Measurements from ENCODE around the gene EML4.

EML4 gene

DNA sequence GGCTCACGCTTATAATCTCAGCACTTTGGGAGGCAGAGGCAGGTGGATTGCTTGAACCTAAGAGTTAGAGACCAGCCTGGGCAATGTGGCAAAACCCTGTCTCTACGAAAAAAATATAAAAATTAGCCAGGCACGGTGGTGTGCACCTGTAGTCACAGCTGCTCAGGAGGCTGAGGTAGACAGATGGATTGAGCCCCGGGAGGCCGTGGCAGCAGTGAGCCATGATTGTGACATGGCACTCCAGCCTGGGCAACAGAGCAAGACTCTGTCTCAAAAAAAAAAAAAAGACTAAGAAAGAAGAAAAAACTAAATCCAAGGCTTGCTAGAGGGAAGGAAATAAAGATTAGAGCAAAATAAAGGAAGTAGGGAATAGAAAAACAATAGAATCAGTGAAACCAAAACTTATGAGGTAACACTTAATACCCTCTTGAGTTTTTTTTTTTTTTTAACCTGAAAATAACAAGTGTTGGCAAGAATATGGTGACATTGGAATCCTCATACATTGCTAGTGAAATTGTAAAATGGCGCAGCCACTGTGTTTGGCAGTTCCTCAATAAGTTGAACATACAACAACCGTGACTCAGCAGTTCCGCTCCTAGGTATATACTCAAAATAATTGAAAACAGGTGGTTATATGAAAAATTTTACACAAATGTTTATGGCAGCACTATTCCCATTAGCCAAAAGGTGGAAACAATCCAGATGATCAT lies 85.2 kb downstream of the EML4 start:
- no peak overlapping the region for H3K27ac ChIP-seq (ENCODE audit: low read length)
- H3K27me3 ChIP-seq (ENCODE audit: insufficient read depth, low read length, poor library complexity) = no peaks in the 10 kb centered on the region
- H3K4me1 ChIP-seq (ENCODE audit: insufficient read depth, low read length) = no peaks in the 10 kb centered on the region
- no peak overlapping the region for H2AFZ ChIP-seq (ENCODE audit: low read depth, low read length)
- ATAC-seq (ENCODE audit: insufficient read depth, low read depth) (no peak), DNase-seq (no peak)
- H3K9me3 ChIP-seq (ENCODE audit: insufficient read depth, low read length, severe bottlenecking) = no peaks in the 10 kb centered on the region
- H4K20me1 ChIP-seq (ENCODE audit: insufficient read depth, low read length) = no peaks in the 10 kb centered on the region
- H3K36me3 ChIP-seq (ENCODE audit: insufficient read depth, low read length) = peaks cover 8% of the 10 kb centered on the region; the same call in 1 of the 2 replicates
- TF ChIP-seq EZH2 (IDR thresholded peaks at IDR 0.05; ENCODE audit: borderline replicate concordance, low read depth, low read length, severe bottlenecking) = no peak
- TF ChIP-seq, protein P1, sequence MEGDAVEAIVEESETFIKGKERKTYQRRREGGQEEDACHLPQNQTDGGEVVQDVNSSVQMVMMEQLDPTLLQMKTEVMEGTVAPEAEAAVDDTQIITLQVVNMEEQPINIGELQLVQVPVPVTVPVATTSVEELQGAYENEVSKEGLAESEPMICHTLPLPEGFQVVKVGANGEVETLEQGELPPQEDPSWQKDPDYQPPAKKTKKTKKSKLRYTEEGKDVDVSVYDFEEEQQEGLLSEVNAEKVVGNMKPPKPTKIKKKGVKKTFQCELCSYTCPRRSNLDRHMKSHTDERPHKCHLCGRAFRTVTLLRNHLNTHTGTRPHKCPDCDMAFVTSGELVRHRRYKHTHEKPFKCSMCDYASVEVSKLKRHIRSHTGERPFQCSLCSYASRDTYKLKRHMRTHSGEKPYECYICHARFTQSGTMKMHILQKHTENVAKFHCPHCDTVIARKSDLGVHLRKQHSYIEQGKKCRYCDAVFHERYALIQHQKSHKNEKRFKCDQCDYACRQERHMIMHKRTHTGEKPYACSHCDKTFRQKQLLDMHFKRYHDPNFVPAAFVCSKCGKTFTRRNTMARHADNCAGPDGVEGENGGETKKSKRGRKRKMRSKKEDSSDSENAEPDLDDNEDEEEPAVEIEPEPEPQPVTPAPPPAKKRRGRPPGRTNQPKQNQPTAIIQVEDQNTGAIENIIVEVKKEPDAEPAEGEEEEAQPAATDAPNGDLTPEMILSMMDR (IDR thresholded peaks at IDR 0.05; ENCODE audit: borderline replicate concordance, extremely low read depth, low read length, poor library complexity, severe bottlenecking) = no peak
- no peak overlapping the region for H3K9ac ChIP-seq (ENCODE audit: low read depth, low read length)
- no peak overlapping the region for H3K4me3 ChIP-seq (ENCODE audit: low read depth in 1 of 2, low read length in 2 of 2)
- H3K79me2 ChIP-seq (ENCODE audit: insufficient read depth, low read length) = no peaks in the 10 kb centered on the region
- H3K4me2 ChIP-seq (ENCODE audit: insufficient read depth, low read length) = no peak overlapping the region

DNA sequence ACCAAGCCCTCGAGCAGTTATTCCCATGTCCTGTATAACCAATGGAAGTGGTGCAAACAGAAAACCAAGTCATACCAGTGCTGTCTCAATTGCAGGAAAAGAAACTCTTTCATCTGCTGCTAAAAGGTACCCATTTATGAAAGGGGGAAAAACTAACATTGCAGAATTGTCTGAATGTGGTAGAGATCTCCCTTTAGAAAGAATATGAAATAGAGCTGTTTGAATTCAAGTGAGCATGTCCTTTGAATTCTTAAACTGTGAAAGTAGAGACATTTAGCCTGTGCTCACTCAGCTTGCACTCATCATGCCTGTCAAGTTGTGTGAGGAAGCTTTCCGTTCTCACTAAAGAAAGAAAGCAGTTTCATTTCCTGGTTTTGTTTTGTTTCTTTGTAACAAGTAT lies 87.4 kb downstream of the EML4 start:
- no peaks in the 10 kb centered on the region for H3K9me3 ChIP-seq (ENCODE audit: insufficient read depth, low read length, severe bottlenecking)
- H3K4me3 ChIP-seq (ENCODE audit: low read depth in 1 of 2, low read length in 2 of 2) = no peak overlapping the region
- no peaks in the 10 kb centered on the region for H4K20me1 ChIP-seq (ENCODE audit: insufficient read depth, low read length)
- no peak overlapping the region for H3K4me2 ChIP-seq (ENCODE audit: insufficient read depth, low read length)
- no peak overlapping the region for H3K27ac ChIP-seq (ENCODE audit: low read length)
- DNase-seq = no peak
- peaks cover 12% of the 10 kb centered on the region; the same call in 1 of the 2 replicates for H3K36me3 ChIP-seq (ENCODE audit: insufficient read depth, low read length)
- no peak overlapping the region for H2AFZ ChIP-seq (ENCODE audit: low read depth, low read length)
- no peak overlapping the region for H3K9ac ChIP-seq (ENCODE audit: low read depth, low read length)
- TF ChIP-seq, protein P1 (IDR thresholded peaks at IDR 0.05; ENCODE audit: borderline replicate concordance, extremely low read depth, low read length, poor library complexity, severe bottlenecking) = no peak
- TF ChIP-seq EZH2 (IDR thresholded peaks at IDR 0.05; ENCODE audit: borderline replicate concordance, low read depth, low read length, severe bottlenecking) = no peak
- H3K27me3 ChIP-seq (ENCODE audit: insufficient read depth, low read length, poor library complexity) = no peaks in the 10 kb centered on the region
- no peaks in the 10 kb centered on the region for H3K79me2 ChIP-seq (ENCODE audit: insufficient read depth, low read length)
- no peaks in the 10 kb centered on the region for H3K4me1 ChIP-seq (ENCODE audit: insufficient read depth, low read length)
- ATAC-seq (ENCODE audit: insufficient read depth, low read depth) = no peak

DNA sequence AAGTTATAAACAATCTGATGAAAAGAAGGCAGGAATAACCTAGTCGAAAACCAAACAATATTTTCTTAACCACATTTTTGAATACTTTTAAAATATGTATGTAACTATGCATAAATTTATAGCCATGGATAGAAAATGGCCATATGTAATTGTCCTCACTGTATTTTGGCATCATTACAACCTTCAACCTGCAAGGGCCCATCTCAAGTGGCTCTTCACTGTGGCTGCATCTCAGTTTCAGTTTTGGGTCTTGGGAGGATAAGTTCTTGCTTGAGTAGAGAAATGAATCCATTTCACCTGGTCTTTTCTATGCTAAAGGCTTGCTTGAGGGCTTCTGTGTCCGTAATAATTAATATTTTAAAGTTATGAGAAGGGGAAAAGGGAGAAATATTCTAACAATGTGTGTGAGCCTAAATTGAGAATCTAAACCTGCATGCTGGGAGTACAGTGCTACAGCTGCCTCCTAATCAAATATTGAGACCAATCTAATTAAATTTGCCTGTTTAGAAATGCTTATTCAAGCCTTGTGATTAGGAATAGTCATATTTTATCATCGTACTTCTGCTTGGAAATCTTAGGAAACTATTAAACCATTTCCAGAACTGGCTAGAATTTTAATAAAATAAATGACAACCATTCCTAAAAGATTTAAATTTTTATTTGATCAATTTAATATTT lies 92.5 kb downstream of the EML4 start:
- H3K4me1 ChIP-seq (ENCODE audit: insufficient read depth, low read length) = no peaks in the 10 kb centered on the region

More for the DNA sequence above, 92.5 kb downstream of the EML4 start:
- H4K20me1 ChIP-seq (ENCODE audit: insufficient read depth, low read length) = no peaks in the 10 kb centered on the region
- H3K36me3 ChIP-seq (ENCODE audit: insufficient read depth, low read length) = peaks cover 30% of the 10 kb centered on the region; the same call in 1 of the 2 replicates
- H3K4me2 ChIP-seq (ENCODE audit: insufficient read depth, low read length) = no peak overlapping the region
- H3K27me3 ChIP-seq (ENCODE audit: insufficient read depth, low read length, poor library complexity) = no peaks in the 10 kb centered on the region
- no peak overlapping the region for H3K4me3 ChIP-seq (ENCODE audit: low read depth in 1 of 2, low read length in 2 of 2)
- no peaks in the 10 kb centered on the region for H3K79me2 ChIP-seq (ENCODE audit: insufficient read depth, low read length)
- H3K9me3 ChIP-seq (ENCODE audit: insufficient read depth, low read length, severe bottlenecking) = no peaks in the 10 kb centered on the region
- DNase-seq (no peak), ATAC-seq (ENCODE audit: insufficient read depth, low read depth) (no peak)
- H2AFZ ChIP-seq (ENCODE audit: low read depth, low read length) = no peak overlapping the region
- TF ChIP-seq EZH2 (IDR thresholded peaks at IDR 0.05; ENCODE audit: borderline replicate concordance, low read depth, low read length, severe bottlenecking) = no peak
- TF ChIP-seq, protein P1 (IDR thresholded peaks at IDR 0.05; ENCODE audit: borderline replicate concordance, extremely low read depth, low read length, poor library complexity, severe bottlenecking) = no peak
- no peak overlapping the region for H3K27ac ChIP-seq (ENCODE audit: low read length)
- H3K9ac ChIP-seq (ENCODE audit: low read depth, low read length) = no peak overlapping the region
